DND-41 (cell line): Measurements from ENCODE around the gene CHMP4A.

ENCODE experiments used
- ATAC-seq: fragments of 200-7000 bp; cut with Tn5 transposase; 3 replicates; pipeline ENCODE4 v1.9.1; 2021; ENCODE audit warnings: low read depth; ENCODE audit not compliant: insufficient read depth
- DNase-seq: peaks from one replicate; pipeline ENCODE4 v3.0.0-alpha.2; 2020
- H2AFZ ChIP-seq: 2 replicates; pipeline ENCODE4 v1.6.0; 2012; ENCODE audit warnings: low read depth, low read length
- H3K27ac ChIP-seq: 2 replicates; pipeline ENCODE4 v1.5.1; 2012; ENCODE audit warnings: low read length, inconsistent platforms
- H3K27me3 ChIP-seq: fragments of 200-600 bp; sonication (generic); 2 replicates; pipeline ENCODE4 v1.6.0; 2012; ENCODE audit warnings: low read length, mild to moderate bottlenecking, inconsistent platforms; ENCODE audit not compliant: insufficient read depth, poor library complexity
- H3K36me3 ChIP-seq: 2 replicates; pipeline ENCODE4 v1.5.1; 2012; ENCODE audit warnings: low read length, inconsistent platforms; ENCODE audit not compliant: insufficient read depth
- H3K4me1 ChIP-seq: 2 replicates; pipeline ENCODE4 v1.5.1; 2012; ENCODE audit warnings: mild to moderate bottlenecking, low read length; ENCODE audit not compliant: insufficient read depth
- H3K4me2 ChIP-seq: 2 replicates; pipeline ENCODE4 v1.6.0; 2012; ENCODE audit warnings: mild to moderate bottlenecking, moderate library complexity, low read length, inconsistent platforms; ENCODE audit not compliant: insufficient read depth
- H3K4me3 ChIP-seq, 2 experiments: fragments of 200-600 bp in 1 of 2; shearing (Covaris generic) in 1 of 2; 2 replicates each; pipeline ENCODE4 v1.5.1; 2012 to 2016; ENCODE audit warnings: inconsistent platforms in 2 of 2, low read length in 2 of 2, mild to moderate bottlenecking in 2 of 2, low read depth in 1 of 2, moderate library complexity in 1 of 2
- H3K79me2 ChIP-seq: 2 replicates; pipeline ENCODE4 v1.6.0; 2012; ENCODE audit warnings: low read length, inconsistent platforms; ENCODE audit not compliant: insufficient read depth
- H3K9ac ChIP-seq: 2 replicates; pipeline ENCODE4 v1.6.0; 2012; ENCODE audit warnings: low read depth, mild to moderate bottlenecking, inconsistent platforms, low read length, moderate library complexity
- H3K9me3 ChIP-seq: 2 replicates; pipeline ENCODE4 v1.5.1; 2012; ENCODE audit warnings: low read length, moderate library complexity, mild to moderate bottlenecking, inconsistent platforms; ENCODE audit not compliant: insufficient read depth, severe bottlenecking
- H4K20me1 ChIP-seq: 2 replicates; pipeline ENCODE4 v1.6.0; 2012; ENCODE audit warnings: low read length; ENCODE audit not compliant: insufficient read depth
- CTCF ChIP-seq: IDR thresholded peaks from 2 replicates; pipeline ENCODE4 v1.5.1; 2012; ENCODE audit warnings: borderline replicate concordance, low read length, moderate library complexity, mild to moderate bottlenecking; ENCODE audit not compliant: poor library complexity, severe bottlenecking; ENCODE audit errors: extremely low read depth
- EZH2 ChIP-seq: IDR thresholded peaks from 3 replicates; pipeline ENCODE4 v1.6.1; 2012; ENCODE audit warnings: borderline replicate concordance, low read depth, mild to moderate bottlenecking, moderate library complexity, low read length, inconsistent platforms; ENCODE audit not compliant: severe bottlenecking

CHMP4A gene

GRCh38 chr14:24250354-24250753 is 37.1 kb upstream of the CHMP4A start:
- no peaks in the 10 kb centered on the region for H3K4me1 ChIP-seq
- H2AFZ ChIP-seq, result no peak overlapping the region
- no peaks in the 10 kb centered on the region for H4K20me1 ChIP-seq
- H3K9ac ChIP-seq, result no peak overlapping the region
- no peak overlapping the region for H3K4me2 ChIP-seq
- H3K9me3 ChIP-seq, result no peaks in the 10 kb centered on the region
- TF ChIP-seq CTCF (no peak), EZH2 (no peak)
- ATAC-seq (no peak), DNase-seq (no peak)
- H3K36me3 ChIP-seq, result no peaks in the 10 kb centered on the region
- no peaks in the 10 kb centered on the region for H3K79me2 ChIP-seq
- H3K27me3 ChIP-seq, result no peaks in the 10 kb centered on the region
- H3K4me3 ChIP-seq, result no peak overlapping the region
- no peak overlapping the region for H3K27ac ChIP-seq

GRCh38 chr14:24249230-24250021 is 36.1 kb upstream of the CHMP4A start:
- no peak for ATAC-seq
- H3K4me2 ChIP-seq, result no peak overlapping the region
- DNase-seq, result no peak
- no peak overlapping the region for H2AFZ ChIP-seq
- no peak for TF ChIP-seq CTCF
- no peak for TF ChIP-seq EZH2
- H3K9me3 ChIP-seq, result no peaks in the 10 kb centered on the region
- H3K9ac ChIP-seq, result no peak overlapping the region
- H3K27me3 ChIP-seq, result no peaks in the 10 kb centered on the region
- no peak overlapping the region for H3K27ac ChIP-seq
- no peaks in the 10 kb centered on the region for H3K4me1 ChIP-seq
- no peaks in the 10 kb centered on the region for H4K20me1 ChIP-seq
- no peak overlapping the region for H3K4me3 ChIP-seq
- no peaks in the 10 kb centered on the region for H3K36me3 ChIP-seq
- H3K79me2 ChIP-seq, result no peaks in the 10 kb centered on the region

- Histone ChIP-seq H4K20me1 (no peaks in the 10 kb centered on the region), H3K4me1 (peaks cover 11% of the 10 kb centered on the region), H3K9me3 (no peaks in the 10 kb centered on the region), H3K79me2 (no peaks in the 10 kb centered on the region), H2AFZ (no peak overlapping the region), H3K27ac (no peak overlapping the region), H3K4me3 (no peak overlapping the region), H3K36me3 (no peaks in the 10 kb centered on the region), H3K9ac (no peak overlapping the region), H3K4me2 (no peak overlapping the region), H3K27me3 (no peaks in the 10 kb centered on the region)
- TF ChIP-seq CTCF (no peak), EZH2 (no peak)
- DNase-seq (no peak), ATAC-seq (no peak)
Observed at GRCh38 chr14:24247422-24247821, 34.1 kb upstream of the CHMP4A start.
